HepG2 (cell line): ENCODE data around the gene SEMA3B. TPM values are rescaled to one million over a fixed set of nuclear protein-coding genes. Genes with fewer than 3 reads are reported as not detected.

Experiments used
- ARID5B ChIP-seq: IDR thresholded peaks from 2 replicates; pipeline ENCODE4 v1.4.0; 2020; ENCODE audit warnings: mild to moderate bottlenecking, missing genetic modification reagents
- CAMTA2 ChIP-seq: sonication (generic); formaldehyde crosslinking; IDR thresholded peaks from 2 replicates; pipeline ENCODE4 v1.4.0; 2020; ENCODE audit warnings: mild to moderate bottlenecking, missing genetic modification reagents, borderline replicate concordance
- DMAP1 ChIP-seq: IDR thresholded peaks from 2 replicates; pipeline ENCODE4 v1.6.1; 2016
- ELF4 ChIP-seq: sonication (generic); formaldehyde crosslinking; IDR thresholded peaks from 2 replicates; pipeline ENCODE4 v1.5.0; 2020; ENCODE audit warnings: missing genetic modification reagents, mild to moderate bottlenecking, moderate library complexity, borderline replicate concordance
- GLI4 ChIP-seq: sonication (generic); formaldehyde crosslinking; IDR thresholded peaks from 2 replicates; pipeline ENCODE4 v1.5.1; 2020; ENCODE audit warnings: missing genetic modification reagents, mild to moderate bottlenecking, moderate library complexity, borderline replicate concordance
- GTF3A ChIP-seq: sonication (generic); formaldehyde crosslinking; conservative IDR thresholded peaks from 2 replicates; pipeline ENCODE4 v1.4.0; 2020; ENCODE audit warnings: mild to moderate bottlenecking, missing genetic modification reagents
- MAZ ChIP-seq, 2 experiments: sonication (generic) in 1 of 2; formaldehyde crosslinking in 1 of 2; IDR thresholded peaks; 2 replicates each; pipeline versions ENCODE4 v1.5.0 to v1.6.1; 2012 to 2020; ENCODE audit warnings: low read depth in 2 of 2, mild to moderate bottlenecking in 2 of 2, borderline replicate concordance in 1 of 2, improper control_type of control experiment in 1 of 2, low read length in 1 of 2, missing genetic modification reagents in 1 of 2, moderate library complexity in 1 of 2
- NRL ChIP-seq: sonication (generic); formaldehyde crosslinking; IDR thresholded peaks from 2 replicates; pipeline ENCODE4 v1.5.0; 2020; ENCODE audit warnings: missing genetic modification reagents, mild to moderate bottlenecking, moderate library complexity, borderline replicate concordance
- PLRG1 ChIP-seq: fragments of 450-650 bp; conservative IDR thresholded peaks from 2 replicates; pipeline ENCODE4 v1.6.1; 2016
- RBFOX2 ChIP-seq: fragments of 200-400 bp; formaldehyde crosslinking; IDR thresholded peaks from 2 replicates; pipeline ENCODE4 v1.6.1; 2017; ENCODE audit warnings: low read depth, mild to moderate bottlenecking, low read length
- SRY ChIP-seq: sonication (generic); formaldehyde crosslinking; IDR thresholded peaks from 2 replicates; pipeline ENCODE4 v1.8.0; 2022; ENCODE audit warnings: mild to moderate bottlenecking, missing genetic modification reagents
- ZBTB4 ChIP-seq: sonication (generic); formaldehyde crosslinking; IDR thresholded peaks from 2 replicates; pipeline ENCODE4 v1.4.0; 2020; ENCODE audit warnings: missing genetic modification reagents, mild to moderate bottlenecking, borderline replicate concordance
- ZNF329 ChIP-seq: sonication (generic); formaldehyde crosslinking; IDR thresholded peaks from 2 replicates; pipeline ENCODE4 v1.9.0; 2021; ENCODE audit warnings: low read depth, mild to moderate bottlenecking, missing genetic modification reagents
- ZNF484 ChIP-seq: sonication (generic); formaldehyde crosslinking; IDR thresholded peaks from 2 replicates; pipeline ENCODE4 v1.5.1; 2020; ENCODE audit warnings: mild to moderate bottlenecking, low read depth, missing genetic modification reagents, borderline replicate concordance
- ZNF501 ChIP-seq: sonication (generic); formaldehyde crosslinking; IDR thresholded peaks from 2 replicates; pipeline ENCODE4 v1.5.1; 2020; ENCODE audit warnings: mild to moderate bottlenecking, moderate library complexity, missing genetic modification reagents
- ZNF564 ChIP-seq: sonication (generic); formaldehyde crosslinking; IDR thresholded peaks from 2 replicates; pipeline ENCODE4 v1.8.1; 2023; ENCODE audit warnings: mild to moderate bottlenecking, missing genetic modification reagents
- ZNF891 ChIP-seq: sonication (generic); formaldehyde crosslinking; IDR thresholded peaks from 2 replicates; pipeline ENCODE4 v1.5.0; 2020; ENCODE audit warnings: mild to moderate bottlenecking, missing genetic modification reagents
- ZSCAN30 ChIP-seq: sonication (generic); formaldehyde crosslinking; IDR thresholded peaks from 2 replicates; pipeline ENCODE4 v1.5.0; 2020; ENCODE audit warnings: mild to moderate bottlenecking, missing genetic modification reagents
- polyA plus RNA-seq, 8 experiments: library from polyadenylated mRNA; depleted of rRNA in 3 of 8; stranded (reverse) in 7 of 8; unstranded in 1 of 8; fragments of >200 nt; fragmentation: Illumina TruSeq in 4 of 8; extraction: Trizol in 4 of 8; gene quantifications; 2 replicates each; pipeline versions ENCODE4 v1.2.1 to v1.2.3, GENCODE V29; 2011 to 2016; ENCODE audit warnings: low read depth in 4 of 8, missing spikeins in 1 of 8, mixed read lengths in 1 of 8; ENCODE audit not compliant: insufficient read depth in 1 of 8
- total RNA-seq, 5 experiments: library from RNA; depleted of rRNA; stranded (reverse); fragments of >200 nt; fragmentation: Illumina TruSeq; extraction: Trizol; gene quantifications; 2 replicates each; pipeline ENCODE4 v1.2.3, GENCODE V29; 2016; ENCODE audit warnings: low read depth in 1 of 5
- TF ChIP-seq, protein P1 (sequence below): sonication (generic); formaldehyde crosslinking; IDR thresholded peaks from 2 replicates; pipeline ENCODE4 v1.5.1; 2020; ENCODE audit warnings: missing genetic modification reagents, mild to moderate bottlenecking, borderline replicate concordance

SEMA3B gene
- total and polyA plus RNA-seq, 2 of the 13 experiments (the other 11 are each of a cell fraction or from before 2014, with no cell fraction given): 93.2 to 158 TPM

GRCh38 chr3:50302095-50303012 lies 33.4 kb downstream of the SEMA3B start (continued):
- TF ChIP-seq NRL (CRISPR knock-in tag) (peak; percentile 26; the same call in 1 of the 2 replicates), ZNF891 (CRISPR knock-in tag) (peak; percentile 62; the same call in 1 of the 2 replicates), RBFOX2 (peak; percentile 78), SRY (CRISPR knock-in tag) (no peak; the same call in 1 of the 2 replicates), ZNF564 (CRISPR knock-in tag) (peak; percentile 30), ZSCAN30 (CRISPR knock-in tag) (no peak), ARID5B (CRISPR knock-in tag) (no peak), DMAP1 (CRISPR knock-in tag) (no peak; the same call in 1 of the 2 replicates), ZBTB4 (0 out of 2 replicates have a peak, but pooled peaks have one; percentile 1), CAMTA2 (CRISPR knock-in tag) (no peak), ELF4 (CRISPR knock-in tag) (peak; percentile 15; the same call in 1 of the 2 replicates), MAZ (IDR thresholded peaks at IDR 0.05; ENCODE audit: borderline replicate concordance, low read depth, low read length) (no peak), MAZ (CRISPR knock-in tag; IDR thresholded peaks at IDR 0.05; ENCODE audit: low read depth) (no peak), ZNF484 (CRISPR knock-in tag) (0 out of 2 replicates have a peak, but pooled peaks have one; percentile 9), ZNF501 (CRISPR knock-in tag) (no peak), GTF3A (CRISPR knock-in tag) (no peak), GLI4 (CRISPR knock-in tag) (peak; percentile 61; the same call in 1 of the 2 replicates), ZNF329 (no peak), PLRG1 (no peak)
- TF ChIP-seq, protein P1, sequence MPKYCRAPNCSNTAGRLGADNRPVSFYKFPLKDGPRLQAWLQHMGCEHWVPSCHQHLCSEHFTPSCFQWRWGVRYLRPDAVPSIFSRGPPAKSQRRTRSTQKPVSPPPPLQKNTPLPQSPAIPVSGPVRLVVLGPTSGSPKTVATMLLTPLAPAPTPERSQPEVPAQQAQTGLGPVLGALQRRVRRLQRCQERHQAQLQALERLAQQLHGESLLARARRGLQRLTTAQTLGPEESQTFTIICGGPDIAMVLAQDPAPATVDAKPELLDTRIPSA (CRISPR knock-in tag): no peak; the same call in 1 of the 2 replicates
